Right lobe of liver (tissue), 6 donors: Measurements from ENCODE around the gene ISLR. TPM values are rescaled to one million over a fixed set of nuclear protein-coding genes. Genes with fewer than 3 reads are reported as not detected.

Experiments used
- ATAC-seq, 4 donors: fragments of 200-7000 bp; cut with Tn5 transposase; one replicate each; pipeline ENCODE4 v1.9.1; 2020; ENCODE audit warnings: mild to moderate bottlenecking in 4 of 4, moderate library complexity in 4 of 4
- DNase-seq, 3 donors: peaks; one replicate each; pipeline ENCODE4 v3.0.0-alpha.2; 2020
- H3K27ac ChIP-seq, 3 donors: fragments of 200-600 bp; one replicate each; pipeline ENCODE4 v1.8.0; 2022
- H3K27me3 ChIP-seq, 2 donors: fragments of 200-600 bp; one replicate each; pipeline ENCODE4 v1.8.0; 2022
- H3K36me3 ChIP-seq, 4 donors: fragments of 200-600 bp; sonication (generic) in 1 of 4; one replicate each; pipeline versions ENCODE4 v1.5.1 to v1.8.0; 2017 to 2022; ENCODE audit warnings: control low read depth in 1 of 4
- H3K4me1 ChIP-seq, 4 donors: fragments of 200-600 bp; sonication (generic) in 1 of 4; one replicate each; pipeline versions ENCODE4 v1.5.1 to v1.8.0; 2017 to 2022; ENCODE audit warnings: control low read depth in 1 of 4
- H3K4me3 ChIP-seq, 3 donors: fragments of 200-600 bp; one replicate each; pipeline ENCODE4 v1.8.0; 2022
- H3K9me3 ChIP-seq, 4 donors: fragments of 200-600 bp; sonication (generic) in 1 of 4; one replicate each; pipeline versions ENCODE4 v1.5.1 to v1.8.0; 2017 to 2022; ENCODE audit warnings: control low read depth in 1 of 4
- POLR2A ChIP-seq: fragments of 450-650 bp; IDR thresholded peaks from one replicate; pipeline ENCODE4 v1.6.1; 2017; ENCODE audit warnings: antibody characterized with exemption, mild to moderate bottlenecking
- WGBS: methylation state at CpG from one replicate; pipeline ENCODE4 v1.1.6; 2018; ENCODE audit warnings: low coverage, low lambda C conversion rate; ENCODE audit not compliant: insufficient coverage; ENCODE audit errors: missing lambda C conversion rate; 5-methylcytosine and 5-hydroxymethylcytosine counted together
- intact Hi-C, 2 donors: fragments of 100-400 bp; cut with DNase I; formaldehyde crosslinking; loops; one replicate each; pipeline versions ENCODE4 v1.11.2 to v1.14.1; 2022
- total RNA-seq, 6 experiments: library from RNA; depleted of rRNA in 2 of 6; stranded (reverse); fragments of >200 nt in 2 of 6; fragmentation: NEBNext Ultra II Directional in 3 of 6; extraction: Animal tissue kit (Norgen Biotek cat#: 25700) in 3 of 6; gene quantifications; one replicate each; pipeline versions ENCODE4 v1.1.0 to v1.2.4, GENCODE V29; 2016 to 2023
- TF ChIP-seq, protein P1 (sequence below), 4 donors: fragments of 200-600 bp in 3 of 4; fragments of 450-650 bp in 1 of 4; IDR thresholded peaks; one replicate each; pipeline versions ENCODE4 v1.5.1 to v1.8.0; 2016 to 2022; ENCODE audit warnings: antibody characterized with exemption in 4 of 4, mild to moderate bottlenecking in 2 of 4
- donor health status: DM: no; HTN: yes; CAD: no.
- donor health status: DM: no; HTN: no; CAD: no.
- donor health status: DM: no; HTN: no; CAD: no.
- donor health status: DM: no; HTN: yes; CAD: no.
- donor health status: DM: no; HTN: yes; CAD: no.

ISLR gene
- total RNA-seq, 6 experiments from 2014 or later, result 1.5 to 9.9 (median 2.6) TPM

DNA sequence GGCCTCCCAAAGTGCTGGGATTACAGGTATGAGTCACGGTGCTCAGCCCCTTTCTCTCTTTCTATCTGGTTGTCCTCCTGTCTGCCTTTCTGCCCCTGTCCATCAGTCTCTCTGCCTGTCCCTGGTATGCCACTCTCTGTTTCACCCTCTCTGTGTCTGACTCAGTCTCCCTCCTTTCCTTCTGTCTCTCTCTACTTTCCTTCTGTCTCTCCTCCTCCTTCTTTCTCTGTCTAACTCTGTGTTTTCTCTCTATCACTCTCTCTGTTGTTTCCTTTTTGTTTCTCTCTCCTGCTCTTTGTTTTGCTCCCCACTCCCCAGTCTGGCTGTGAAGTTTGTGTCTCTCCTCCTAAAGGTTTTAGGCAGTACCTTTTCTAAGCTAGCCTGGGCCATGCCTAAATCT lies 38.1 kb downstream of the ISLR start:
- Histone ChIP-seq H3K27ac (no peak overlapping the region), H3K4me1 (no peaks in the 10 kb centered on the region), H3K9me3 (no peaks in the 10 kb centered on the region), H3K27me3 (no peaks in the 10 kb centered on the region), H3K36me3 (no peaks in the 10 kb centered on the region), H3K4me3 (no peak overlapping the region)
- TF ChIP-seq POLR2A, result no peak
- TF ChIP-seq, protein P1, sequence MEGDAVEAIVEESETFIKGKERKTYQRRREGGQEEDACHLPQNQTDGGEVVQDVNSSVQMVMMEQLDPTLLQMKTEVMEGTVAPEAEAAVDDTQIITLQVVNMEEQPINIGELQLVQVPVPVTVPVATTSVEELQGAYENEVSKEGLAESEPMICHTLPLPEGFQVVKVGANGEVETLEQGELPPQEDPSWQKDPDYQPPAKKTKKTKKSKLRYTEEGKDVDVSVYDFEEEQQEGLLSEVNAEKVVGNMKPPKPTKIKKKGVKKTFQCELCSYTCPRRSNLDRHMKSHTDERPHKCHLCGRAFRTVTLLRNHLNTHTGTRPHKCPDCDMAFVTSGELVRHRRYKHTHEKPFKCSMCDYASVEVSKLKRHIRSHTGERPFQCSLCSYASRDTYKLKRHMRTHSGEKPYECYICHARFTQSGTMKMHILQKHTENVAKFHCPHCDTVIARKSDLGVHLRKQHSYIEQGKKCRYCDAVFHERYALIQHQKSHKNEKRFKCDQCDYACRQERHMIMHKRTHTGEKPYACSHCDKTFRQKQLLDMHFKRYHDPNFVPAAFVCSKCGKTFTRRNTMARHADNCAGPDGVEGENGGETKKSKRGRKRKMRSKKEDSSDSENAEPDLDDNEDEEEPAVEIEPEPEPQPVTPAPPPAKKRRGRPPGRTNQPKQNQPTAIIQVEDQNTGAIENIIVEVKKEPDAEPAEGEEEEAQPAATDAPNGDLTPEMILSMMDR (IDR thresholded peaks at IDR 0.05), result no peak
- intact Hi-C loops, result no loop called here
- ATAC-seq (no peak), DNase-seq (no peak)
- 100% methylated on average over 1 of the region's 1 CpG for WGBS

DNA sequence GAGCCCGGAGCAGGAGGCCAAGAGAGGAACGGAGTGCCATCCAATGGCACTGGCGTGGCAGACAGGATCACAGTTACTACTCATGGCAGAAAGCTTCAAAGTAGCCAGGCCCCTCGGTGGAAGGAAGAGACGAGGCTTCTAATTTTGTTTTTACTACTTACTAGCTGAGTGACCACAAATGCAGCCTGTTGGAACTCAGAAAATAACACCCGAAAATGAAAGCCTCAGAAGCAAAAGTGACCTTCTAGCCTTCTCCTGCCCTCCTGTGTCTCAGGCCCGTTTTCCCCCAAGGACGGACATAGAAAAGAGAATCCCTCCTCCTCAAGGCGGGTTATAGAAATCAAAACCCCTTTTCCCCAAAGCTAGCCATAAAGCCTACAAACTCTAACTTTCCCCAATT lies 39.0 kb downstream of the ISLR start:
- Histone ChIP-seq H3K9me3 (no peaks in the 10 kb centered on the region), H3K4me3 (no peak overlapping the region), H3K4me1 (no peaks in the 10 kb centered on the region), H3K27me3 (no peaks in the 10 kb centered on the region), H3K36me3 (no peaks in the 10 kb centered on the region), H3K27ac (no peak overlapping the region)
- TF ChIP-seq, protein P1 (IDR thresholded peaks at IDR 0.05), result no peak
- no peak for TF ChIP-seq POLR2A
- ATAC-seq, result no peak
- intact Hi-C loops, result no loop called here
- 61% methylated on average over 4 of the region's 9 CpGs for WGBS
- DNase-seq, result no peak

DNA sequence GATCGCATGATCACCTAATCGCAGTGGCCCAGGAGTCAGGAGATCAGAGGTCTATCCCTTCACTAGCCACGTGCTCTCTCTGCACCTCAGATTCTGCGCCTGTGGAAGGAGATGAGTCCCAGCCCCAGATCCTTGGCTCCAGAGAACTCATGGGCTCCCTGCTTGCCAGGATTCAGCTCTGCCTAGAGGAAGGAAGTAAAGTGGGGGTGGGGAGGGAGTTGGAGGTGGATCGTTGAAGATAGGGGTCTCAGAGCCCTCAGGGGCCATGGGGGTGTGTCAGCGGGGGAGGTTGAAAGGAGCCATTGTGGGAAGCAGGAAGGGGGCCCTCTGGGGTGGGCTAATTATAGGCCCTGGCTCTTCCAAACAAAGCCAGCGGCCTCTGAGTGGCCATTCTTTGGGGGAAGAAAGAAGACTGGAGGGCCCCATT lies 40.4 kb downstream of the ISLR start:
- no peaks in the 10 kb centered on the region for H3K36me3 ChIP-seq
- H3K27ac ChIP-seq, result no peak overlapping the region
- no peaks in the 10 kb centered on the region for H3K27me3 ChIP-seq
- no peak for DNase-seq
- intact Hi-C loops, result no loop called here
- ATAC-seq, result no peak
- WGBS, result 25% methylated on average over 2 of the region's 7 CpGs
- H3K4me3 ChIP-seq, result no peak overlapping the region
- H3K9me3 ChIP-seq, result no peaks in the 10 kb centered on the region
- no peaks in the 10 kb centered on the region for H3K4me1 ChIP-seq
- TF ChIP-seq POLR2A, result no peak
- TF ChIP-seq, protein P1 (IDR thresholded peaks at IDR 0.05), result no peak

DNA sequence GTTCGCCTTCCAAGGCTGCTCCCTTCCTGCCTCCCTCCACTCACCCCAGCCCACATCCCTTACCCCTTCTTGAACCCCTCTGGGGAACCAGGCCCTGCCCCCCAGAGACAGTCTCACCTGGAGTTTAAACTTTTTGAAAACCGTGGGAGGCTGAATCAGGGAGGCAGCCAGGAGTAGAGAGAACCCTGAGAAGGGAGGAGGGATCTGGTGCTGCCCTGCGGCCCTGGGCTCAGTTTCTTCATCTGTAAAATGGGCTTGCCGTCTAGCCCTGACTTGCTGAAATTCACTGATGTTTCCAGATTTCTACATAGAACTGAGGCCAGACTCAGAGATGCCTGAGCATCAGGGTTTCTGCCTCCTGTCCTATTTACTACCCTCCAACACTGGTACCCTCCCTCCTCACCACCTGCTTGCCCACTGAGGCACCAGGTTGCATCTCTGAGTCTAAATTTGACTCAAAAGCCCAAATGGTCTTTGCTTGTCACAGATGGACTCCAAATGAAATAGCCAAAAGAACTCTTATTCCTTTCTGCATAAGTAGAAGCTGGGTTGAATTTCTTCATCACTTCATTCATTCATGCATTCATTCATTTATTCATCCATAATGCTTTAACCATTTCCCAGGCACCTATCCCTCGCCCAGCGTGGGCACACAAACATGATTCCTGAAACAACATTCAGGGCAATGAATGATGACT lies 41.0 kb downstream of the ISLR start:
- H3K4me3 ChIP-seq, result no peak overlapping the region
- DNase-seq, result no peak
- H3K27me3 ChIP-seq, result no peaks in the 10 kb centered on the region
- H3K9me3 ChIP-seq, result no peaks in the 10 kb centered on the region
- no peaks in the 10 kb centered on the region for H3K36me3 ChIP-seq
- no peak for ATAC-seq
- WGBS, result 59% methylated on average over 4 of the region's 6 CpGs
- intact Hi-C loops, result no loop called here
- no peak for TF ChIP-seq POLR2A
- TF ChIP-seq, protein P1 (IDR thresholded peaks at IDR 0.05), result no peak
- H3K27ac ChIP-seq, result no peak overlapping the region
- H3K4me1 ChIP-seq, result no peaks in the 10 kb centered on the region
